H1 (cell line): ENCODE results near the gene UBASH3B. TPM values are rescaled to one million over a fixed set of nuclear protein-coding genes. Genes with fewer than 3 reads are reported as not detected.

Source experiments
- BCL11A ChIP-seq, 2 experiments: IDR thresholded peaks; one replicate each; pipeline ENCODE4 v1.6.1; 2011; ENCODE audit warnings: low read depth in 2 of 2, low read length in 2 of 2, mild to moderate bottlenecking in 2 of 2
- EP300 ChIP-seq, 2 experiments: IDR thresholded peaks; 1 replicate in 1 of 2; 2 replicates in 1 of 2; pipeline ENCODE4 v1.6.1; 2011 to 2012; ENCODE audit warnings: low read depth in 2 of 2, low read length in 2 of 2, mild to moderate bottlenecking in 2 of 2, borderline replicate concordance in 1 of 2, inconsistent platforms in 1 of 2, moderate library complexity in 1 of 2
- GABPA ChIP-seq: IDR thresholded peaks from 2 replicates; pipeline ENCODE4 v1.6.1; 2011; ENCODE audit warnings: mild to moderate bottlenecking, low read length, moderate library complexity, borderline replicate concordance; ENCODE audit not compliant: insufficient read depth
- PHF8 ChIP-seq: fragments of 200-600 bp; sonication (generic); conservative IDR thresholded peaks from 2 replicates; pipeline ENCODE4 v1.7.1; 2012; ENCODE audit warnings: low read depth, mild to moderate bottlenecking, inconsistent platforms, low read length, moderate library complexity
- SAP30 ChIP-seq: fragments of 300-600 bp; sonication (generic); IDR thresholded peaks from 2 replicates; pipeline ENCODE4 v1.7.1; 2012; ENCODE audit warnings: low read length, moderate library complexity, mild to moderate bottlenecking, inconsistent platforms; ENCODE audit not compliant: insufficient read depth, insufficient replicate concordance
- SIRT6 ChIP-seq: IDR thresholded peaks from one replicate; pipeline ENCODE4 v1.7.1; 2012; ENCODE audit warnings: low read length, inconsistent platforms
- SP1 ChIP-seq: IDR thresholded peaks from 2 replicates; pipeline ENCODE4 v1.6.1; 2011; ENCODE audit warnings: low read depth, low read length
- SUZ12 ChIP-seq: fragments of 200-600 bp; sonication (generic); IDR thresholded peaks from 2 replicates; pipeline ENCODE4 v1.6.1; 2012; ENCODE audit warnings: mild to moderate bottlenecking, inconsistent platforms, low read length, moderate library complexity, mixed read lengths
- polyA plus RNA-seq, 7 experiments: library from polyadenylated mRNA; depleted of rRNA in 3 of 7; stranded (reverse) in 5 of 7; unstranded in 2 of 7; fragments of >200 nt in 5 of 7; fragments of 200-250 nt in 2 of 7; gene quantifications; 1 replicate in 5 of 7; 2 replicates in 1 of 7; 4 replicates in 1 of 7; pipeline versions ENCODE4 v1.2.1 to v1.2.3, GENCODE V29; 2011 to 2013; ENCODE audit warnings: missing spikeins in 2 of 7, mixed read lengths in 2 of 7
- total RNA-seq: library from RNA; stranded (reverse); fragmentation: NEBNext Ultra II Directional; extraction: Animal tissue kit (Norgen Biotek cat#: 25700); gene quantifications from 2 replicates; pipeline ENCODE4 v1.2.1, GENCODE V29; 2021
- TF ChIP-seq, protein P1 (sequence below): fragments of 300-600 bp; sonication (generic); IDR thresholded peaks from 2 replicates; pipeline ENCODE4 v1.7.1; 2012; ENCODE audit warnings: low read length, moderate library complexity, mild to moderate bottlenecking, inconsistent platforms; ENCODE audit not compliant: insufficient replicate concordance

UBASH3B gene
- total and polyA plus RNA-seq, 2 of the 8 experiments (the other 6 are each of a cell fraction or from before 2014, with no cell fraction given) = 7.5 to 9.5 TPM

DNA sequence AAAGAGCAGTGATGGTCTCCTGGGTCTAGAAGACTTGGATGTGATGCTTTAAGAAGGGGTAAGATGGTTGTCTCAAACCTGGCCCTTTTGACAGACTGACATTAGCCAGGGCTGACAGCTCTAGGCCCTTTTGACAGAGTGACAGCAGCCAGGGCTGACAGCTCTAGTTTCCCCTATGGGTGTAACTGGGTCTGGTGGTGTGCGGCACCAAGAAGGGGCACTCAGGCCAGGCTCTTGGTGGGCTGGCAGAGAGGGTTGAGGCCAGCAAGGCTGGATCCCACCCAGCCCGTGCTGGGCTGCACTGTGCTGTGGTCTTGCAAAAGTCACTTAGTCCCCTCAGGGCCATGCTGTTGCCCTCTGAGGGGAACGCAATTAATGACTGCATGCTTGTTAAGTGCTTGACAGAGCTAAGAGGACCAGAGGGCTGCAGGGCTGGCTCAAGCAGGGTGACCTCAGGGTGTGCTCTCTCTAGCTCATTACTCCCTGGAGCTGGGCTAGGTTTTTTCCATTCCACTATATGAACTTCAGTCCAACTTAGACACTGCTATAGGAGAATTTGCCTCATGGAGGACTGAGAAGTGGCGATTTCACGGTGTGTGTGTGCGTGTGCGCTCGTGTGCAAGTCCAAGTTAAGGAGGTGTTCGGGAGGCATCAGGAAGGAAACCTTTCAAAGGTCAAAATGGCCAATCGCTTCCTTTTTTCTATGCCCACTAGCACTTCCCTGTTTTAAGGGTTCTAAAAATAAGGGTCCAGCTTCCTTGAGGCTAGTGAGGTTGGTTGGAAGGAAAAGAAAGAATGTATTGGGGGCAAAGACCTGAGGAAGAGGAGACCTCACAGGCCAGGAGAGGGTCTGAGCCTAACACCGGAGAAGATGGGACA, 4.4 kb downstream of the UBASH3B start (continued):
- TF ChIP-seq, protein P1, sequence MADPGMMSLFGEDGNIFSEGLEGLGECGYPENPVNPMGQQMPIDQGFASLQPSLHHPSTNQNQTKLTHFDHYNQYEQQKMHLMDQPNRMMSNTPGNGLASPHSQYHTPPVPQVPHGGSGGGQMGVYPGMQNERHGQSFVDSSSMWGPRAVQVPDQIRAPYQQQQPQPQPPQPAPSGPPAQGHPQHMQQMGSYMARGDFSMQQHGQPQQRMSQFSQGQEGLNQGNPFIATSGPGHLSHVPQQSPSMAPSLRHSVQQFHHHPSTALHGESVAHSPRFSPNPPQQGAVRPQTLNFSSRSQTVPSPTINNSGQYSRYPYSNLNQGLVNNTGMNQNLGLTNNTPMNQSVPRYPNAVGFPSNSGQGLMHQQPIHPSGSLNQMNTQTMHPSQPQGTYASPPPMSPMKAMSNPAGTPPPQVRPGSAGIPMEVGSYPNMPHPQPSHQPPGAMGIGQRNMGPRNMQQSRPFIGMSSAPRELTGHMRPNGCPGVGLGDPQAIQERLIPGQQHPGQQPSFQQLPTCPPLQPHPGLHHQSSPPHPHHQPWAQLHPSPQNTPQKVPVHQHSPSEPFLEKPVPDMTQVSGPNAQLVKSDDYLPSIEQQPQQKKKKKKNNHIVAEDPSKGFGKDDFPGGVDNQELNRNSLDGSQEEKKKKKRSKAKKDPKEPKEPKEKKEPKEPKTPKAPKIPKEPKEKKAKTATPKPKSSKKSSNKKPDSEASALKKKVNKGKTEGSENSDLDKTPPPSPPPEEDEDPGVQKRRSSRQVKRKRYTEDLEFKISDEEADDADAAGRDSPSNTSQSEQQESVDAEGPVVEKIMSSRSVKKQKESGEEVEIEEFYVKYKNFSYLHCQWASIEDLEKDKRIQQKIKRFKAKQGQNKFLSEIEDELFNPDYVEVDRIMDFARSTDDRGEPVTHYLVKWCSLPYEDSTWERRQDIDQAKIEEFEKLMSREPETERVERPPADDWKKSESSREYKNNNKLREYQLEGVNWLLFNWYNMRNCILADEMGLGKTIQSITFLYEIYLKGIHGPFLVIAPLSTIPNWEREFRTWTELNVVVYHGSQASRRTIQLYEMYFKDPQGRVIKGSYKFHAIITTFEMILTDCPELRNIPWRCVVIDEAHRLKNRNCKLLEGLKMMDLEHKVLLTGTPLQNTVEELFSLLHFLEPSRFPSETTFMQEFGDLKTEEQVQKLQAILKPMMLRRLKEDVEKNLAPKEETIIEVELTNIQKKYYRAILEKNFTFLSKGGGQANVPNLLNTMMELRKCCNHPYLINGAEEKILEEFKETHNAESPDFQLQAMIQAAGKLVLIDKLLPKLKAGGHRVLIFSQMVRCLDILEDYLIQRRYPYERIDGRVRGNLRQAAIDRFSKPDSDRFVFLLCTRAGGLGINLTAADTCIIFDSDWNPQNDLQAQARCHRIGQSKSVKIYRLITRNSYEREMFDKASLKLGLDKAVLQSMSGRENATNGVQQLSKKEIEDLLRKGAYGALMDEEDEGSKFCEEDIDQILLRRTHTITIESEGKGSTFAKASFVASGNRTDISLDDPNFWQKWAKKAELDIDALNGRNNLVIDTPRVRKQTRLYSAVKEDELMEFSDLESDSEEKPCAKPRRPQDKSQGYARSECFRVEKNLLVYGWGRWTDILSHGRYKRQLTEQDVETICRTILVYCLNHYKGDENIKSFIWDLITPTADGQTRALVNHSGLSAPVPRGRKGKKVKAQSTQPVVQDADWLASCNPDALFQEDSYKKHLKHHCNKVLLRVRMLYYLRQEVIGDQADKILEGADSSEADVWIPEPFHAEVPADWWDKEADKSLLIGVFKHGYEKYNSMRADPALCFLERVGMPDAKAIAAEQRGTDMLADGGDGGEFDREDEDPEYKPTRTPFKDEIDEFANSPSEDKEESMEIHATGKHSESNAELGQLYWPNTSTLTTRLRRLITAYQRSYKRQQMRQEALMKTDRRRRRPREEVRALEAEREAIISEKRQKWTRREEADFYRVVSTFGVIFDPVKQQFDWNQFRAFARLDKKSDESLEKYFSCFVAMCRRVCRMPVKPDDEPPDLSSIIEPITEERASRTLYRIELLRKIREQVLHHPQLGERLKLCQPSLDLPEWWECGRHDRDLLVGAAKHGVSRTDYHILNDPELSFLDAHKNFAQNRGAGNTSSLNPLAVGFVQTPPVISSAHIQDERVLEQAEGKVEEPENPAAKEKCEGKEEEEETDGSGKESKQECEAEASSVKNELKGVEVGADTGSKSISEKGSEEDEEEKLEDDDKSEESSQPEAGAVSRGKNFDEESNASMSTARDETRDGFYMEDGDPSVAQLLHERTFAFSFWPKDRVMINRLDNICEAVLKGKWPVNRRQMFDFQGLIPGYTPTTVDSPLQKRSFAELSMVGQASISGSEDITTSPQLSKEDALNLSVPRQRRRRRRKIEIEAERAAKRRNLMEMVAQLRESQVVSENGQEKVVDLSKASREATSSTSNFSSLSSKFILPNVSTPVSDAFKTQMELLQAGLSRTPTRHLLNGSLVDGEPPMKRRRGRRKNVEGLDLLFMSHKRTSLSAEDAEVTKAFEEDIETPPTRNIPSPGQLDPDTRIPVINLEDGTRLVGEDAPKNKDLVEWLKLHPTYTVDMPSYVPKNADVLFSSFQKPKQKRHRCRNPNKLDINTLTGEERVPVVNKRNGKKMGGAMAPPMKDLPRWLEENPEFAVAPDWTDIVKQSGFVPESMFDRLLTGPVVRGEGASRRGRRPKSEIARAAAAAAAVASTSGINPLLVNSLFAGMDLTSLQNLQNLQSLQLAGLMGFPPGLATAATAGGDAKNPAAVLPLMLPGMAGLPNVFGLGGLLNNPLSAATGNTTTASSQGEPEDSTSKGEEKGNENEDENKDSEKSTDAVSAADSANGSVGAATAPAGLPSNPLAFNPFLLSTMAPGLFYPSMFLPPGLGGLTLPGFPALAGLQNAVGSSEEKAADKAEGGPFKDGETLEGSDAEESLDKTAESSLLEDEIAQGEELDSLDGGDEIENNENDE = no peak
- TF ChIP-seq PHF8 (no peak), SIRT6 (no peak), EP300 (IDR thresholded peaks at IDR 0.05; ENCODE audit: borderline replicate concordance in 1 of 2, low read depth in 2 of 2, low read length in 2 of 2) (no peak), SAP30 (no peak), SUZ12 (no peak), BCL11A (IDR thresholded peaks at IDR 0.05; ENCODE audit: low read depth in 2 of 2, low read length in 2 of 2) (no peak), SP1 (no peak), GABPA (no peak)
